ENCODE results near the gene NFYA. TPM values are rescaled to one million over a fixed set of nuclear protein-coding genes. Genes with fewer than 3 reads are reported as not detected.

Gene NFYA
- total RNA-seq, 1 experiment from 2014 or later, result 28.7 TPM

DNA sequence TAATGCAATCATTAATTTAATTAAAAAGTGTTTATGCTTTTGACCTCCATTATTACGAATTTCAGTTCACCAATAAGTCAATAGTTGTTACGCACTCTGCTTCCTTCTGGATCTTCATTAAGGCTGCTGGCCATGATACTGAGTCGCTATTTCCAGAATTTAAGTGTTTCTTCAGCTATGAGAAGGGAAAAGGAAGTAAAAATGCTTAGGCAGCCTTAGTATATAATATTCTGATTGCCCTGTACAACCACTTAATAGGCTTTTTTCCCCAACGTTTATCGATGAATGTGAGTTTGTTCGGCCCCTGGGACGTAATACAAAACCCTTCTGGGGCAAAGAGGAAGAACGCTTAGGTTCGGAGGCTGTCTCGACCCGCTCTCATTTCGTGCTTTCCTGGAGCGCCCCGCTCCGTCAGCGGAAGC, 1.3 kb upstream of the NFYA start (continued):
- TF ChIP-seq, protein P1, sequence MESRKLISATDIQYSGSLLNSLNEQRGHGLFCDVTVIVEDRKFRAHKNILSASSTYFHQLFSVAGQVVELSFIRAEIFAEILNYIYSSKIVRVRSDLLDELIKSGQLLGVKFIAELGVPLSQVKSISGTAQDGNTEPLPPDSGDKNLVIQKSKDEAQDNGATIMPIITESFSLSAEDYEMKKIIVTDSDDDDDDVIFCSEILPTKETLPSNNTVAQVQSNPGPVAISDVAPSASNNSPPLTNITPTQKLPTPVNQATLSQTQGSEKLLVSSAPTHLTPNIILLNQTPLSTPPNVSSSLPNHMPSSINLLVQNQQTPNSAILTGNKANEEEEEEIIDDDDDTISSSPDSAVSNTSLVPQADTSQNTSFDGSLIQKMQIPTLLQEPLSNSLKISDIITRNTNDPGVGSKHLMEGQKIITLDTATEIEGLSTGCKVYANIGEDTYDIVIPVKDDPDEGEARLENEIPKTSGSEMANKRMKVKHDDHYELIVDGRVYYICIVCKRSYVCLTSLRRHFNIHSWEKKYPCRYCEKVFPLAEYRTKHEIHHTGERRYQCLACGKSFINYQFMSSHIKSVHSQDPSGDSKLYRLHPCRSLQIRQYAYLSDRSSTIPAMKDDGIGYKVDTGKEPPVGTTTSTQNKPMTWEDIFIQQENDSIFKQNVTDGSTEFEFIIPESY (IDR thresholded peaks at IDR 0.05; ENCODE audit: extremely low read depth, insufficient replicate concordance, low read length), result no peak
- TF ChIP-seq EZH2phosphoT487 (IDR thresholded peaks at IDR 0.05; ENCODE audit: borderline replicate concordance) (no peak), FOSL1 (IDR thresholded peaks at IDR 0.05; ENCODE audit: low read depth) (no peak), TCF7L2 (IDR thresholded peaks at IDR 0.05; ENCODE audit: borderline replicate concordance, extremely low read depth, insufficient read depth, insufficient read length) (no peak), EGR1 (IDR thresholded peaks at IDR 0.05; ENCODE audit: low read depth) (no peak), SRF (IDR thresholded peaks at IDR 0.05; ENCODE audit: low read depth) (no peak), SIN3A (IDR thresholded peaks at IDR 0.05; ENCODE audit: low read depth) (0 out of 2 replicates have a peak, but pooled peaks have one; percentile 55), CBX3 (IDR thresholded peaks at IDR 0.05; ENCODE audit: low read depth) (0 out of 2 replicates have a peak, but pooled peaks have one; percentile 6), JUND (IDR thresholded peaks at IDR 0.05) (no peak), POLR2AphosphoS5 (IDR thresholded peaks at IDR 0.05; ENCODE audit: low read depth, low read length) (peak; percentile 74; the same call in 1 of the 2 replicates), SP1 (IDR thresholded peaks at IDR 0.05; ENCODE audit: low read depth) (no peak)

DNA sequence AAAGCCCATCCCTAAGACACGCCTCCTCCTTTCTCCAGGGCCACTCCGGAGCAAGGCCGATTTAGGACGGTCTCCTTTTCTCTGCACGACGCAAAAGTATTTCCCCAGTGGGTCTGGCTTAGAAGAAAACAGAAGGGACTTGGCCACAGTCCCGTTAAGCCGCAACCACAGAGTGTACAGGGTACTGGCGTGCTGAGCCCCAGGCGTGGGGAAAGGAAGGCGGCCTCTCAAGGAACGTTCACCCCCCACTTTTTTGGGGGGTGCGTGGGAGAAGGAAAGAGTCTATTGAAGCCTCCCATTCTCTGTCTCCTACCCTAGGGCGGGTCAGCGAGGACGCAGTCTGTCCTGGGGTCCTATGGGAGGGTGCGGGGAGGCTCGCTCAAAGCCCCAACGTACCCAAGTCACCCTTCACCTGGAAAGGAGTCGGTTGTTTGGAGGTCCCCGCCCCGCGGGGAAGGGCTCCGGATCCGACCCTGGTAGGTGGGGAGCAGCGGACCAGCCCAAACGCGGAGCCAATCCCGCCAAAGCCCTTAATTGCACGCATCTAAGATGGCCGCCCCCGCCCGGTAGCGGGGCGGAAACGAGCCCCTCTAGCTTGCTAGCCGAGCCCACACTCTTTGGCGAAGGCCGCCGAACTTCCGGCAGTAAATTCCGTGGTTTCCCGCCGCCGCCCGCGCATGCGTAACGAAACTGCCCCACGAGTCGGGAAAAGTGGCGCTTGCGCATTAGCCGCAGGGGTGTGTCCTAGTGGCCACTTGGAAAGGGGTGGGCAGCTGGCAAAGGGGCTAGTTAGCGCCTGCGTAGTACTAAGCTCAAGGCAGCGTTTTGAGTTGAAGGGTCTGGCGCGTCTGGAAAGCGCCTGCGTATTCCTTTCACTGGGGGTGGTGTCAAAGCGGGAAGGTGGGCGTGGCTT, 595 bp upstream of the NFYA start, which contains the start of gene OARD1:
TSS of gene OARD1 (minus strand) at position 434 of the 913 bp plus-strand sequence. CDS start 722 bp downstream, outside the sequence.
- Histone ChIP-seq H3K27me3 (ENCODE audit: insufficient read depth, low read length) (no peaks in the 10 kb centered on the region), H3K9me2 (ENCODE audit: insufficient read depth) (no peaks in the 10 kb centered on the region), H3K79me2 (ENCODE audit: insufficient read depth, low read length) (peaks cover 52% of the 10 kb centered on the region), H4K20me1 (ENCODE audit: insufficient read depth) (no peaks in the 10 kb centered on the region), H3K4me1 (ENCODE audit: control insufficient read depth in 1 of 2, insufficient read depth in 2 of 2, low read length in 2 of 2) (peaks cover 7 to 16% of the 10 kb centered on the region in 2 experiments; a peak in 3 of 4 replicates), H3K9ac (ENCODE audit: low read length) (peak within 1 kb of the TSS; percentile 94), H3K4me2 (ENCODE audit: low read length) (peak within 1 kb of the TSS; percentile 93), H3K4me3 (replicated peaks in 1 of 2; ENCODE audit: low read depth in 1 of 2, low read length in 2 of 2) (peak within 1 kb of the TSS; percentile 67 to 77), H3K27ac (ENCODE audit: low read depth, low read length) (peak within 1 kb of the TSS; percentile 98), H3K36me3 (ENCODE audit: control insufficient read depth in 1 of 2, insufficient read depth in 2 of 2, low read length in 2 of 2) (no peaks in the 10 kb centered on the region), H2AFZ (ENCODE audit: low read depth, low read length, poor library complexity, severe bottlenecking) (no peak within 1 kb of the TSS), H3K9me3 (ENCODE audit: control insufficient read depth in 1 of 2, insufficient read depth in 1 of 2, low read depth in 1 of 2, low read length in 2 of 2) (no peaks in the 10 kb centered on the region)
- ChIA-PET RAD21 (ENCODE audit: low non-redundant PET in 1 of 2, low total read pairs in 2 of 2, uncharacterized antibody in 2 of 2, unreplicated experiment in 2 of 2) (no interaction called here), CTCF (interaction anchor here (0.8 to 2.8 kb wide), 5 partner anchors 32 to 246 kb away, joined by 3 to 9 read pairs (median 4); partner anchors contain the start of gene UNC5CL), POLR2A (interaction anchor here (0.7 to 1.0 kb wide), 3 partner anchors 17 to 253 kb away, joined by 3 to 4 read pairs (median 3); no protein-coding TSS in a partner anchor)
- intact Hi-C loops (cut with micrococcal nuclease), result no loop called here
- ATAC-seq (peak; percentile 78), DNase-seq (ENCODE audit: low read depth, low spot score) (peak; percentile 98)
- BruUV-seq (replicated peaks), result no TSS peak
- TF ChIP-seq, protein P2, sequence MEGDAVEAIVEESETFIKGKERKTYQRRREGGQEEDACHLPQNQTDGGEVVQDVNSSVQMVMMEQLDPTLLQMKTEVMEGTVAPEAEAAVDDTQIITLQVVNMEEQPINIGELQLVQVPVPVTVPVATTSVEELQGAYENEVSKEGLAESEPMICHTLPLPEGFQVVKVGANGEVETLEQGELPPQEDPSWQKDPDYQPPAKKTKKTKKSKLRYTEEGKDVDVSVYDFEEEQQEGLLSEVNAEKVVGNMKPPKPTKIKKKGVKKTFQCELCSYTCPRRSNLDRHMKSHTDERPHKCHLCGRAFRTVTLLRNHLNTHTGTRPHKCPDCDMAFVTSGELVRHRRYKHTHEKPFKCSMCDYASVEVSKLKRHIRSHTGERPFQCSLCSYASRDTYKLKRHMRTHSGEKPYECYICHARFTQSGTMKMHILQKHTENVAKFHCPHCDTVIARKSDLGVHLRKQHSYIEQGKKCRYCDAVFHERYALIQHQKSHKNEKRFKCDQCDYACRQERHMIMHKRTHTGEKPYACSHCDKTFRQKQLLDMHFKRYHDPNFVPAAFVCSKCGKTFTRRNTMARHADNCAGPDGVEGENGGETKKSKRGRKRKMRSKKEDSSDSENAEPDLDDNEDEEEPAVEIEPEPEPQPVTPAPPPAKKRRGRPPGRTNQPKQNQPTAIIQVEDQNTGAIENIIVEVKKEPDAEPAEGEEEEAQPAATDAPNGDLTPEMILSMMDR (IDR thresholded peaks at IDR 0.05 in 2 of 3, conservative IDR thresholded peaks at IDR 0.05 in 1 of 3; ENCODE audit: borderline replicate concordance in 1 of 3, insufficient read depth in 1 of 3, low read depth in 2 of 3, low read length in 2 of 3), result no peak
- TF ChIP-seq, protein P3, sequence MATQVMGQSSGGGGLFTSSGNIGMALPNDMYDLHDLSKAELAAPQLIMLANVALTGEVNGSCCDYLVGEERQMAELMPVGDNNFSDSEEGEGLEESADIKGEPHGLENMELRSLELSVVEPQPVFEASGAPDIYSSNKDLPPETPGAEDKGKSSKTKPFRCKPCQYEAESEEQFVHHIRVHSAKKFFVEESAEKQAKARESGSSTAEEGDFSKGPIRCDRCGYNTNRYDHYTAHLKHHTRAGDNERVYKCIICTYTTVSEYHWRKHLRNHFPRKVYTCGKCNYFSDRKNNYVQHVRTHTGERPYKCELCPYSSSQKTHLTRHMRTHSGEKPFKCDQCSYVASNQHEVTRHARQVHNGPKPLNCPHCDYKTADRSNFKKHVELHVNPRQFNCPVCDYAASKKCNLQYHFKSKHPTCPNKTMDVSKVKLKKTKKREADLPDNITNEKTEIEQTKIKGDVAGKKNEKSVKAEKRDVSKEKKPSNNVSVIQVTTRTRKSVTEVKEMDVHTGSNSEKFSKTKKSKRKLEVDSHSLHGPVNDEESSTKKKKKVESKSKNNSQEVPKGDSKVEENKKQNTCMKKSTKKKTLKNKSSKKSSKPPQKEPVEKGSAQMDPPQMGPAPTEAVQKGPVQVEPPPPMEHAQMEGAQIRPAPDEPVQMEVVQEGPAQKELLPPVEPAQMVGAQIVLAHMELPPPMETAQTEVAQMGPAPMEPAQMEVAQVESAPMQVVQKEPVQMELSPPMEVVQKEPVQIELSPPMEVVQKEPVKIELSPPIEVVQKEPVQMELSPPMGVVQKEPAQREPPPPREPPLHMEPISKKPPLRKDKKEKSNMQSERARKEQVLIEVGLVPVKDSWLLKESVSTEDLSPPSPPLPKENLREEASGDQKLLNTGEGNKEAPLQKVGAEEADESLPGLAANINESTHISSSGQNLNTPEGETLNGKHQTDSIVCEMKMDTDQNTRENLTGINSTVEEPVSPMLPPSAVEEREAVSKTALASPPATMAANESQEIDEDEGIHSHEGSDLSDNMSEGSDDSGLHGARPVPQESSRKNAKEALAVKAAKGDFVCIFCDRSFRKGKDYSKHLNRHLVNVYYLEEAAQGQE (IDR thresholded peaks at IDR 0.05; ENCODE audit: low read depth), result no peak
- TF ChIP-seq SRF (IDR thresholded peaks at IDR 0.05; ENCODE audit: low read depth) (no peak), EZH2phosphoT487 (IDR thresholded peaks at IDR 0.05; ENCODE audit: borderline replicate concordance) (no peak), JUND (IDR thresholded peaks at IDR 0.05) (no peak), EZH2 (IDR thresholded peaks at IDR 0.05) (no peak), SP1 (IDR thresholded peaks at IDR 0.05; ENCODE audit: low read depth) (peak; percentile 14; the same call in 1 of the 2 replicates)

All from HCT116 (cell line).